ENCODE measurements around the gene REXO1.

Gene REXO1

GRCh38 chr19:1828279-1829238, 19.7 kb downstream of the REXO1 start:
- no peak for DNase-seq (ENCODE audit: low read depth)

- DNase-seq (ENCODE audit: low read depth) = no peak
Measured at GRCh38 chr19:1827566-1828278, 20.6 kb downstream of the REXO1 start.

- DNase-seq (ENCODE audit: low read depth) = no peak
Measured at GRCh38 chr19:1826557-1827521, 21.4 kb downstream of the REXO1 start.

- no peak for DNase-seq (ENCODE audit: low read depth)
Measured at GRCh38 chr19:1825909-1826556, 22.2 kb downstream of the REXO1 start.

GRCh38 chr19:1824252-1824622, 24.0 kb downstream of the REXO1 start:
- DNase-seq (ENCODE audit: low read depth) = no peak

- DNase-seq (ENCODE audit: low read depth) = no peak
Measured at GRCh38 chr19:1823539-1824251, 24.6 kb downstream of the REXO1 start.

GRCh38 chr19:1823020-1823419, 25.3 kb downstream of the REXO1 start:
- no peak for DNase-seq (ENCODE audit: low read depth)

GRCh38 chr19:1822210-1822609, 26.1 kb downstream of the REXO1 start:
- no peak for DNase-seq (ENCODE audit: low read depth)

GRCh38 chr19:1819341-1820255, 28.7 kb downstream of the REXO1 start:
- no peak for DNase-seq (ENCODE audit: low read depth)

- DNase-seq (ENCODE audit: low read depth) = no peak
Measured at GRCh38 chr19:1818549-1819195, 29.6 kb downstream of the REXO1 start.

GRCh38 chr19:1817553-1818179, 30.6 kb downstream of the REXO1 start:
- DNase-seq (ENCODE audit: low read depth) = no peak

GRCh38 chr19:1816530-1817298, 31.6 kb downstream of the REXO1 start:
- no peak for DNase-seq (ENCODE audit: low read depth)

- DNase-seq (ENCODE audit: low read depth) = no peak
Measured at GRCh38 chr19:1815605-1816529, 32.4 kb downstream of the REXO1 start.

GRCh38 chr19:1814833-1815604, 33.3 kb downstream of the REXO1 start:
- no peak for DNase-seq (ENCODE audit: low read depth)

- DNase-seq (ENCODE audit: low read depth) = no peak
Measured at GRCh38 chr19:1814391-1814790, 33.9 kb downstream of the REXO1 start.

Data from GM04504 (cell line).